Measurements from ENCODE around the gene CLIC4.

The CLIC4 gene

DNA sequence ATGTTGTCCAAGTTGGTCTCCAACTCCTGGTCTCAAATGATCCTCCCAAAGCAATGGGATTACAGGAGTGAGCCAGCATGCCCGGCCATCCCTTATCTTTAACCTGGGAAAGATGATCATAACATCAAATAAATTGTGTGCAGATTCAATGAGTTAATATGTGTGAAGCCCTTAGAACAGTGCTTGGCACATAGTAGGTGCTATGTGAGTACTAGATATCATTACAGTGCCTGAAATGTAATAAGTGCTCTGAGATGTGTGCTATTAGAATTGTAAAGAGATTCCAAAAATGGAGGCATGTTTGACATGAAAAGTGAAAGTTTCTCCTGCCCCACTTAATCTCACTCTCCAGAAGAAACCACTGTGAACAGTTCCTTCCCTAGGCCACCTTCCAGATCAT, 113.0 kb downstream of the CLIC4 start:
- DNase-seq (ENCODE audit: extremely low read depth, insufficient read length), result no peak
- H3K36me3 ChIP-seq (ENCODE audit: control insufficient read depth, insufficient read depth, low read length), result no peaks in the 10 kb centered on the region
- TF ChIP-seq, protein P1, sequence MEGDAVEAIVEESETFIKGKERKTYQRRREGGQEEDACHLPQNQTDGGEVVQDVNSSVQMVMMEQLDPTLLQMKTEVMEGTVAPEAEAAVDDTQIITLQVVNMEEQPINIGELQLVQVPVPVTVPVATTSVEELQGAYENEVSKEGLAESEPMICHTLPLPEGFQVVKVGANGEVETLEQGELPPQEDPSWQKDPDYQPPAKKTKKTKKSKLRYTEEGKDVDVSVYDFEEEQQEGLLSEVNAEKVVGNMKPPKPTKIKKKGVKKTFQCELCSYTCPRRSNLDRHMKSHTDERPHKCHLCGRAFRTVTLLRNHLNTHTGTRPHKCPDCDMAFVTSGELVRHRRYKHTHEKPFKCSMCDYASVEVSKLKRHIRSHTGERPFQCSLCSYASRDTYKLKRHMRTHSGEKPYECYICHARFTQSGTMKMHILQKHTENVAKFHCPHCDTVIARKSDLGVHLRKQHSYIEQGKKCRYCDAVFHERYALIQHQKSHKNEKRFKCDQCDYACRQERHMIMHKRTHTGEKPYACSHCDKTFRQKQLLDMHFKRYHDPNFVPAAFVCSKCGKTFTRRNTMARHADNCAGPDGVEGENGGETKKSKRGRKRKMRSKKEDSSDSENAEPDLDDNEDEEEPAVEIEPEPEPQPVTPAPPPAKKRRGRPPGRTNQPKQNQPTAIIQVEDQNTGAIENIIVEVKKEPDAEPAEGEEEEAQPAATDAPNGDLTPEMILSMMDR (IDR thresholded peaks at IDR 0.05; ENCODE audit: insufficient read depth, low read length, poor library complexity, severe bottlenecking), result no peak

DNA sequence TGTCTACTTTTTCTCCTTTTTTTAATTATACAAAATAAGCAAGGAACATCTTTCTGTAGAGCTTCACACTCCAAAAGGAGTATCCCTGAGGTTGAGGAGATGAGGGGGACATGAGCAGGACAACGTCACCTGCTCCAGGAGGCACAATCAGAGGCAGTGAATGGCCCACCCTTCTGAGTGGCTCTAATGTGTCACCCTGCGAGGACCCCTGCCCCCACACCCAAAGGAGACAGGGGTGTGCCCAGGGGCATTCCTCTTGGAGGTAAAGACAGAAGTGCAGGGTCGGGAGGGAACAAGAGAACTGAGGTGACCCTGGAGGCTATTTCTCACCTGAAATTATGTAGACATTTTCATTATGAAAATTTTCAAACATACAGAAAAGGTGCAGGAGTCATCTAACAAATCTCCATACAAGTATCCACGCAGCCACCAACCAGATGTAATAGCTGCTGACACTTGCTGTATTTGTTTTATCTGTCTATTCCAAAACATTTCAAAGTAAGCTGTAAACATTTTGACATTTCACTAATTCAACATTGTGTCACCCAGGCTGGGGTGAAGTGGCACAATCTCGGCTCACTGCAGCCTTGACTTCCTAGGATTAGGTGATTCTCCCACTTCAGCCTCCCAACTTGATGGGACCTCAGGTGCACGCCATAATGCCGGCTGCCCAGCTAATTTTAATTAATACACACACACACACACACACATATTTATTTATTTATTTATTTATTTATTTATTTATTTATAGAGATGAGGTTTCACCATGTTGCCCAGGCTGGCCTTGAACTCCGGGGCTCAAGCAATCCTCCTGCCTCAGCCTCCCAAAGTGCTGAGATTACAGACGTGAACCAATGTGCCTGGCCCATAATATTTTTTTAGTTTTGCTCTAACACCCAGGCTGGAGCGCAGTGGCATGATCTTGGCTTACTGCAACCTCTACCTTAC, 114.1 kb downstream of the CLIC4 start:
- Histone ChIP-seq H3K4me3 (replicated peaks; ENCODE audit: low read depth, low read length) (no peak overlapping the region), H3K36me3 (ENCODE audit: control insufficient read depth, insufficient read depth, low read length) (no peaks in the 10 kb centered on the region), H3K27me3 (replicated peaks; ENCODE audit: control insufficient read depth, insufficient read depth, low read length) (no peaks in the 10 kb centered on the region)
- DNase-seq (ENCODE audit: extremely low read depth, insufficient read length), result no peak
- TF ChIP-seq, protein P1 (IDR thresholded peaks at IDR 0.05; ENCODE audit: insufficient read depth, low read length, poor library complexity, severe bottlenecking), result no peak

More for the DNA sequence above, 113.0 kb downstream of the CLIC4 start:
- Histone ChIP-seq H3K27me3 (replicated peaks; ENCODE audit: control insufficient read depth, insufficient read depth, low read length) (no peaks in the 10 kb centered on the region), H3K4me3 (replicated peaks; ENCODE audit: low read depth, low read length) (no peak overlapping the region)

DNA sequence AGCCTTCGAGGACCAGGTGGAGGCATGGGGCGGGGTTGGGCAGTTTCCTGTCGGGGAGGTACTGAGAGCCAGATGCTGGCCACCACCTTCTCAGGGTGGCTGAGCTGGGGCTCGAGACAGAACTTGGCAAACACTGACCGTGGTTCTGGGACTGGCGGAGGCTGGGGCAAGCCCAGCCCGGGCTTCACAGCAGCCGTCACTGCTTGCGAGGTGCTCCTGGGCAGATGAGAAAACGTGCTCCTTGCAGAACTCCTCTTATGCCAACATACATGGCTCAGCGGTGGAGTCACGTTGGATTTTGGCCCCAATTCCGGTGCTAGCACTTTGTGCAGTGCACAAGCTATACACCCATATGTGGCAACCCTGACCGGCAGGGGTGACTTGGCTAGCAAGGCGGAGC, 115.6 kb downstream of the CLIC4 start:
- TF ChIP-seq, protein P1 (IDR thresholded peaks at IDR 0.05; ENCODE audit: insufficient read depth, low read length, poor library complexity, severe bottlenecking), result no peak
- H3K4me3 ChIP-seq (replicated peaks; ENCODE audit: low read depth, low read length), result no peak overlapping the region
- DNase-seq (ENCODE audit: extremely low read depth, insufficient read length), result no peak
- H3K27me3 ChIP-seq (replicated peaks; ENCODE audit: control insufficient read depth, insufficient read depth, low read length), result no peaks in the 10 kb centered on the region
- H3K36me3 ChIP-seq (ENCODE audit: control insufficient read depth, insufficient read depth, low read length), result no peaks in the 10 kb centered on the region

DNA sequence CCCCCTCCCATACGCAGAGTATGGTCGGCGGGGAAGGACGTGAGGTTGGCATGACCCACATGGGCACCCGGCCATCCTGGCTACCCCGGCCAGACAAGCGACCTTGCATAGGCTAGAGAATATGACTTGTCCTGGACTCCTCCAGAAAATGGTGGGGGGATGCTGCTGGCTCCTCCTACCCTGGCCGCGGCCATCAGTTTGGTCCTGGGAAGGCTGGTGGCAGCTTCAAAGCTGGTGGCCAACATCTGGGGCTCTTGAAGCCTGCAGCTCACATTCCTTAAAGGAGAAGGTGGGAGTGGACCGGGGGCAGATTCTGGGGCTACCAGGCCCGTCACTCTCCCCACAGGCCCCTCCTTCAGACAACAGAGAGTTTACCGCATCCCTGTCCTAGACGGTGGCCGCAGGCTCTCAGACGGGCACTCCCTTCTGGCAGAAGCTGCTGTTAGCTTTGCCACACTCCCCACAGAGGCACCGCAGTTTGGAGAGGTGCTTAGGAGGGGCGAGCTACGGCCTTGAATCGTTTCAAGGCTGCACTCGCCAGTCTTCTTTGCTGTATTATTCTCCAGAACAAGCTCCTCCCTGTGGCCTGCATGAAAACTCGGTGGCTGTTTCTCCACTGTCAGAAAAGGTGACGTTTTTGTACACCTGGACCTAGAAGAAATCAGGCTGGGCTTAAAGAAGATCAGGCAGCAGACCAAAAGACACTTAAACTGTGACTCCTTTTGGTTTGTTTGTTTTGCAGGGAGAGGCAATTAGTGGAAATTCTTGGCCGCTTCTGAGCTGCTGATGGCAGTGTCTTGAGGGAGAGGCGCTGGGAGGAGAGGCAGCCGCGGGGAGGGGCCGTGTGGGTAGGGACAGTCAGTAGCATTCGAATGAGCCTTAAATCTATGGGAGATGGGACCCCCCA, 116.8 kb downstream of the CLIC4 start:
- H3K36me3 ChIP-seq (ENCODE audit: control insufficient read depth, insufficient read depth, low read length), result no peaks in the 10 kb centered on the region
- TF ChIP-seq, protein P1 (IDR thresholded peaks at IDR 0.05; ENCODE audit: insufficient read depth, low read length, poor library complexity, severe bottlenecking), result peak; percentile 11
- no peaks in the 10 kb centered on the region for H3K27me3 ChIP-seq (replicated peaks; ENCODE audit: control insufficient read depth, insufficient read depth, low read length)
- no peak overlapping the region for H3K4me3 ChIP-seq (replicated peaks; ENCODE audit: low read depth, low read length)
- DNase-seq (ENCODE audit: extremely low read depth, insufficient read length), result no peak

DNA sequence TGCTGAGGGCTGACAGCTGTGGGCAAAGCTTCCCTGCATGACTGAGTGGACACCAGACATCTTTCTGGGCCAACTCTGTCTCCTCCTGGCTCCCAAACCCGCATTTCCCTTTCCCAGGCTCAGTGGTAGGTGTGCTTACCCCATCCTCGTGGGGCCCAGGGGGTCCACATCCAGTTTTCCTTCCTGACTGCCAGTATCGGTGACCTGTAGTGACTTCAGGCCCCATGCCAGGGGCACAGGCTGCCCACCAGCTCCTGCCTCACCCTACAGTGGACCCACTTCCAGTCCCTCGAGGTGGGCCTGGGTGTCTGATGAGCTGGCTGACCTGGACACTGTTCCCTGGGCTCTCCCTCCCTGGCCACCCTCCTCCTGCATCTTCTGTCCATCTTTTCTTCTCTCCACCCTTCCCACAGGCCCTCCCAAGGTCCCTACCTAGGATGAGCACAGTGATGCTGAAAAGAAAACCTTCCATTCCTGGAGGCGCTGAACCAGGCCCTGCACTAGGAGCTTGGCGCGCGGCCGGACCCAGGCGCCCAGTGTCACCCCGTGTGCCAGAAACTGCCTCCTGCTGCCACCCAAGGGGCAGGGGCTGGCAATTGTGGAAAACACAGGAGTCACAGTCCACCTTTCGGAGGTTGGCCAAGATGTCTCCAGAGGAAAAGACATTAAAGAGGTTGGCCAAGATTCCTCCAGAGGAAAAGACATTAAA, 117.7 kb downstream of the CLIC4 start:
- no peak overlapping the region for H3K4me3 ChIP-seq (replicated peaks; ENCODE audit: low read depth, low read length)
- H3K27me3 ChIP-seq (replicated peaks; ENCODE audit: control insufficient read depth, insufficient read depth, low read length), result no peaks in the 10 kb centered on the region
- no peak for DNase-seq (ENCODE audit: extremely low read depth, insufficient read length)
- TF ChIP-seq, protein P1 (IDR thresholded peaks at IDR 0.05; ENCODE audit: insufficient read depth, low read length, poor library complexity, severe bottlenecking), result no peak
- H3K36me3 ChIP-seq (ENCODE audit: control insufficient read depth, insufficient read depth, low read length), result no peaks in the 10 kb centered on the region

Data from GM06990 (cell line).